GM18502 (cell line): ENCODE results near the gene SMYD2.

Experiments
- ATAC-seq: cut with Tn5 transposase; IDR thresholded peaks from one replicate; pipeline ENCODE4 v1.9.1; 2021; ENCODE audit warnings: mild to moderate bottlenecking; ENCODE audit not compliant: unreplicated experiment, poor library complexity

SMYD2 gene

GRCh38 chr1:214352838-214353237 lies 71.9 kb downstream of the SMYD2 start:
- no peak for ATAC-seq

GRCh38 chr1:214354440-214355148 lies 73.6 kb downstream of the SMYD2 start:
- ATAC-seq = no peak

GRCh38 chr1:214360116-214360515 lies 79.2 kb downstream of the SMYD2 start:
- no peak for ATAC-seq

GRCh38 chr1:214360525-214361164 lies 79.7 kb downstream of the SMYD2 start:
- ATAC-seq = no peak

- no peak for ATAC-seq
Measured at GRCh38 chr1:214361636-214362035, 80.7 kb downstream of the SMYD2 start.

- no peak for ATAC-seq
Measured at GRCh38 chr1:214362188-214362882, 81.4 kb downstream of the SMYD2 start.

GRCh38 chr1:214363386-214363785 lies 82.4 kb downstream of the SMYD2 start:
- ATAC-seq = no peak

GRCh38 chr1:214364386-214364785 lies 83.4 kb downstream of the SMYD2 start:
- no peak for ATAC-seq

- no peak for ATAC-seq
Measured at GRCh38 chr1:214364786-214365295, 83.9 kb downstream of the SMYD2 start.

- no peak for ATAC-seq
Measured at GRCh38 chr1:214367841-214368240, 86.9 kb downstream of the SMYD2 start.

- ATAC-seq = no peak
Measured at GRCh38 chr1:214369364-214369763, 88.4 kb downstream of the SMYD2 start.

- ATAC-seq = no peak
Measured at GRCh38 chr1:214370615-214371014, 89.7 kb downstream of the SMYD2 start.

- no peak for ATAC-seq
Measured at GRCh38 chr1:214372092-214372491, 91.1 kb downstream of the SMYD2 start.

GRCh38 chr1:214377485-214377884 lies 96.5 kb downstream of the SMYD2 start:
- ATAC-seq = no peak

- no peak for ATAC-seq
Measured at GRCh38 chr1:214377886-214378285, 96.9 kb downstream of the SMYD2 start.

GRCh38 chr1:214378492-214378891 lies 97.5 kb downstream of the SMYD2 start:
- ATAC-seq = no peak

- ATAC-seq = no peak
Measured at GRCh38 chr1:214379236-214379970, 98.4 kb downstream of the SMYD2 start.

- no peak for ATAC-seq
Measured at GRCh38 chr1:214380396-214380795, 99.4 kb downstream of the SMYD2 start.

GRCh38 chr1:214380986-214381695 lies 100.2 kb downstream of the SMYD2 start:
- no peak for ATAC-seq
